ENCODE data around the gene AMACR.

The AMACR gene

GRCh38 chr5:34007621-34008600 is at the start of gene AMACR:
AMACR (minus strand) TSS chr5:34008050; CDS start chr5:34008019, 31 bp downstream.
- peaks cover 23% of the 10 kb centered on the region for H3K4me1 Mint-ChIP-seq
- H3K9me3 Mint-ChIP-seq = no peaks in the 10 kb centered on the region
- ATAC-seq = peak; percentile 97

GRCh38 chr5:34057569-34057968 is 49.7 kb upstream of the AMACR start:
- H3K36me3 Mint-ChIP-seq = peaks cover 30% of the 10 kb centered on the region
- no peaks in the 10 kb centered on the region for H3K9me3 Mint-ChIP-seq

More at GRCh38 chr5:34007621-34008600, at the start of gene AMACR:
- peak within 1 kb of the TSS; percentile 86 for H3K4me3 Mint-ChIP-seq
- peaks cover 12% of the 10 kb centered on the region for H3K36me3 Mint-ChIP-seq
- peak within 1 kb of the TSS; percentile 88 for H3K27ac Mint-ChIP-seq
- H3K27me3 Mint-ChIP-seq = no peaks in the 10 kb centered on the region

GRCh38 chr5:34057118-34057517 is 49.3 kb upstream of the AMACR start:
- Mint-ChIP-seq H3K9me3 (no peaks in the 10 kb centered on the region), H3K27ac (no peak overlapping the region), H3K36me3 (peaks cover 28% of the 10 kb centered on the region), H3K4me3 (no peak overlapping the region), H3K4me1 (no peaks in the 10 kb centered on the region), H3K27me3 (no peaks in the 10 kb centered on the region)
- ATAC-seq = no peak

More at GRCh38 chr5:34057569-34057968, 49.7 kb upstream of the AMACR start:
- Mint-ChIP-seq H3K4me3 (no peak overlapping the region), H3K27ac (no peak overlapping the region), H3K4me1 (no peaks in the 10 kb centered on the region), H3K27me3 (no peaks in the 10 kb centered on the region)
- ATAC-seq = no peak

GRCh38 chr5:34055667-34056066 is 47.8 kb upstream of the AMACR start:
- ATAC-seq = no peak
- Mint-ChIP-seq H3K27ac (no peak overlapping the region), H3K36me3 (peaks cover 28% of the 10 kb centered on the region), H3K4me1 (no peaks in the 10 kb centered on the region), H3K4me3 (no peak overlapping the region), H3K27me3 (no peaks in the 10 kb centered on the region), H3K9me3 (no peaks in the 10 kb centered on the region)

- Mint-ChIP-seq H3K36me3 (peaks cover 34% of the 10 kb centered on the region), H3K4me3 (no peak overlapping the region), H3K27me3 (no peaks in the 10 kb centered on the region), H3K4me1 (no peaks in the 10 kb centered on the region), H3K9me3 (no peaks in the 10 kb centered on the region), H3K27ac (no peak overlapping the region)
- no peak for ATAC-seq
These were observed 46.5 kb upstream of the AMACR start for GRCh38 chr5:34054400-34054729.

- no peak for ATAC-seq
- Mint-ChIP-seq H3K27me3 (no peaks in the 10 kb centered on the region), H3K36me3 (peaks cover 37% of the 10 kb centered on the region), H3K9me3 (no peaks in the 10 kb centered on the region), H3K4me3 (no peak overlapping the region), H3K27ac (no peak overlapping the region), H3K4me1 (no peaks in the 10 kb centered on the region)
These were observed 45.9 kb upstream of the AMACR start for GRCh38 chr5:34053571-34054399.

GRCh38 chr5:34053133-34053532 is 45.3 kb upstream of the AMACR start:
- ATAC-seq = no peak

GRCh38 chr5:34051374-34051980 is 43.6 kb upstream of the AMACR start:
- no peaks in the 10 kb centered on the region for H3K9me3 Mint-ChIP-seq

More at GRCh38 chr5:34053133-34053532, 45.3 kb upstream of the AMACR start:
- no peaks in the 10 kb centered on the region for H3K9me3 Mint-ChIP-seq
- peaks cover 41% of the 10 kb centered on the region for H3K36me3 Mint-ChIP-seq
- no peaks in the 10 kb centered on the region for H3K27me3 Mint-ChIP-seq
- H3K27ac Mint-ChIP-seq = no peak overlapping the region
- H3K4me1 Mint-ChIP-seq = no peaks in the 10 kb centered on the region
- H3K4me3 Mint-ChIP-seq = no peak overlapping the region

GRCh38 chr5:34047774-34048572 is 40.1 kb upstream of the AMACR start:
- no peak for ATAC-seq
- peaks cover 41% of the 10 kb centered on the region for H3K36me3 Mint-ChIP-seq
- H3K9me3 Mint-ChIP-seq = no peaks in the 10 kb centered on the region
- peaks cover 7% of the 10 kb centered on the region for H3K4me1 Mint-ChIP-seq
- no peaks in the 10 kb centered on the region for H3K27me3 Mint-ChIP-seq
- no peak overlapping the region for H3K27ac Mint-ChIP-seq
- no peak overlapping the region for H3K4me3 Mint-ChIP-seq

More at GRCh38 chr5:34051374-34051980, 43.6 kb upstream of the AMACR start:
- Mint-ChIP-seq H3K27ac (no peak overlapping the region), H3K4me1 (no peaks in the 10 kb centered on the region), H3K27me3 (no peaks in the 10 kb centered on the region), H3K4me3 (no peak overlapping the region), H3K36me3 (peaks cover 48% of the 10 kb centered on the region)
- ATAC-seq = no peak

GRCh38 chr5:34047143-34047542 is 39.3 kb upstream of the AMACR start:
- Mint-ChIP-seq H3K27me3 (no peaks in the 10 kb centered on the region), H3K27ac (no peak overlapping the region), H3K4me1 (peaks cover 16% of the 10 kb centered on the region), H3K4me3 (no peak overlapping the region), H3K9me3 (no peaks in the 10 kb centered on the region), H3K36me3 (peaks cover 39% of the 10 kb centered on the region)
- ATAC-seq = no peak

GRCh38 chr5:34045996-34046395 is 38.1 kb upstream of the AMACR start:
- Mint-ChIP-seq H3K27me3 (no peaks in the 10 kb centered on the region), H3K4me3 (no peak overlapping the region), H3K36me3 (peaks cover 27% of the 10 kb centered on the region), H3K27ac (no peak overlapping the region), H3K4me1 (peaks cover 17% of the 10 kb centered on the region), H3K9me3 (no peaks in the 10 kb centered on the region)
- no peak for ATAC-seq

- Mint-ChIP-seq H3K9me3 (no peaks in the 10 kb centered on the region), H3K4me3 (no peak overlapping the region), H3K4me1 (peaks cover 17% of the 10 kb centered on the region), H3K27me3 (no peaks in the 10 kb centered on the region), H3K27ac (no peak overlapping the region), H3K36me3 (peaks cover 17% of the 10 kb centered on the region)
- ATAC-seq = no peak
These were observed 37.2 kb upstream of the AMACR start for GRCh38 chr5:34045023-34045422.

- no peak within 1 kb of the TSS for H3K4me3 Mint-ChIP-seq
- H3K27ac Mint-ChIP-seq = no peak within 1 kb of the TSS
These were observed 35.4 kb upstream of the AMACR start, which contains the start of gene C1QTNF3 for GRCh38 chr5:34043099-34043876. C1QTNF3 (minus strand) TSS chr5:34043213; CDS start chr5:34043125, 88 bp downstream.

GRCh38 chr5:34042321-34042720 is 34.5 kb upstream of the AMACR start:
- no peak overlapping the region for H3K27ac Mint-ChIP-seq
- ATAC-seq = no peak
- no peak overlapping the region for H3K4me3 Mint-ChIP-seq
- H3K9me3 Mint-ChIP-seq = no peaks in the 10 kb centered on the region
- no peaks in the 10 kb centered on the region for H3K27me3 Mint-ChIP-seq
- H3K36me3 Mint-ChIP-seq = peaks cover 6% of the 10 kb centered on the region
- H3K4me1 Mint-ChIP-seq = peaks cover 17% of the 10 kb centered on the region

More at GRCh38 chr5:34043099-34043876, 35.4 kb upstream of the AMACR start, which contains the start of gene C1QTNF3:
- no peaks in the 10 kb centered on the region for H3K9me3 Mint-ChIP-seq
- H3K27me3 Mint-ChIP-seq = no peaks in the 10 kb centered on the region
- no peak for ATAC-seq
- H3K36me3 Mint-ChIP-seq = peaks cover 9% of the 10 kb centered on the region
- H3K4me1 Mint-ChIP-seq = peaks cover 17% of the 10 kb centered on the region
